Mesothelial cell of epicardium (in vitro differentiated cells): Measurements from ENCODE around the gene ABCB8. TPM values are rescaled to one million over a fixed set of nuclear protein-coding genes. Genes with fewer than 3 reads are reported as not detected.

Experiments
- DNase-seq, 2 experiments: peaks; one replicate each; pipeline ENCODE4 v3.0.0; 2021; ENCODE audit warnings: low spot score in 2 of 2; ENCODE audit not compliant: unreplicated experiment in 2 of 2
- H3K27ac Mint-ChIP-seq: 2 replicates; pipeline ENCODE4 v1.8.0; 2021; ENCODE audit warnings: mixed read lengths
- H3K27me3 Mint-ChIP-seq: 2 replicates; pipeline ENCODE4 v1.8.0; 2021; ENCODE audit warnings: low read depth, mixed read lengths
- H3K36me3 Mint-ChIP-seq: 2 replicates; pipeline ENCODE4 v1.8.0; 2021; ENCODE audit warnings: mixed read lengths
- H3K4me1 Mint-ChIP-seq: 2 replicates; pipeline ENCODE4 v1.8.0; 2021; ENCODE audit warnings: mixed read lengths
- H3K4me3 Mint-ChIP-seq: 2 replicates; pipeline ENCODE4 v1.8.0; 2021; ENCODE audit warnings: mild to moderate bottlenecking, moderate library complexity, mixed read lengths
- H3K9me3 Mint-ChIP-seq: 2 replicates; pipeline ENCODE4 v1.8.0; 2021; ENCODE audit warnings: mixed read lengths
- total RNA-seq: library from RNA; stranded (reverse); gene quantifications from 3 replicates; pipeline ENCODE4 v1.2.1, GENCODE V29; 2021
- TF ChIP-seq, protein P1 (sequence below): fragments of 200-600 bp; sonication (generic); IDR thresholded peaks from one replicate; pipeline ENCODE4 v1.5.0; 2021; ENCODE audit warnings: antibody characterized with exemption; ENCODE audit not compliant: unreplicated experiment

The ABCB8 gene
- total RNA-seq, 1 donor from 2014 or later, result 40.7 TPM

DNA sequence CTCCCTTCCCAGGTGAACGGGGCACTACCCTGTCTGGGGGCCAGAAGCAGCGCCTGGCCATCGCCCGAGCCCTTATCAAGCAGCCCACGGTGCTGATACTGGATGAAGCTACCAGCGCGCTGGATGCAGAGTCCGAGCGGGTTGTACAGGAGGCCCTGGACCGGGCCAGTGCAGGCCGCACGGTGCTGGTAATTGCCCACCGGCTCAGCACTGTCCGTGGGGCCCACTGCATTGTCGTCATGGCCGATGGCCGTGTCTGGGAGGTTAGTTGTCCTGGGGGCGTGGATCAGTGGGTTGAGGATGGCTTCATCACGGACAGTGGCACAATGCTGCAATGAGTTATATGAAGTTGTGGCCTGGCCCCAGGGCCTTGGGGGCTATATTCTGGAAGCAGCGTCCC, 15.7 kb downstream of the ABCB8 start:
- no peak for DNase-seq
- Mint-ChIP-seq H3K27me3 (peaks cover 2% of the 10 kb centered on the region), H3K36me3 (peaks cover 10% of the 10 kb centered on the region), H3K4me1 (peaks cover 22% of the 10 kb centered on the region), H3K27ac (no peak overlapping the region), H3K4me3 (no peak overlapping the region), H3K9me3 (no peaks in the 10 kb centered on the region)
- TF ChIP-seq, protein P1, sequence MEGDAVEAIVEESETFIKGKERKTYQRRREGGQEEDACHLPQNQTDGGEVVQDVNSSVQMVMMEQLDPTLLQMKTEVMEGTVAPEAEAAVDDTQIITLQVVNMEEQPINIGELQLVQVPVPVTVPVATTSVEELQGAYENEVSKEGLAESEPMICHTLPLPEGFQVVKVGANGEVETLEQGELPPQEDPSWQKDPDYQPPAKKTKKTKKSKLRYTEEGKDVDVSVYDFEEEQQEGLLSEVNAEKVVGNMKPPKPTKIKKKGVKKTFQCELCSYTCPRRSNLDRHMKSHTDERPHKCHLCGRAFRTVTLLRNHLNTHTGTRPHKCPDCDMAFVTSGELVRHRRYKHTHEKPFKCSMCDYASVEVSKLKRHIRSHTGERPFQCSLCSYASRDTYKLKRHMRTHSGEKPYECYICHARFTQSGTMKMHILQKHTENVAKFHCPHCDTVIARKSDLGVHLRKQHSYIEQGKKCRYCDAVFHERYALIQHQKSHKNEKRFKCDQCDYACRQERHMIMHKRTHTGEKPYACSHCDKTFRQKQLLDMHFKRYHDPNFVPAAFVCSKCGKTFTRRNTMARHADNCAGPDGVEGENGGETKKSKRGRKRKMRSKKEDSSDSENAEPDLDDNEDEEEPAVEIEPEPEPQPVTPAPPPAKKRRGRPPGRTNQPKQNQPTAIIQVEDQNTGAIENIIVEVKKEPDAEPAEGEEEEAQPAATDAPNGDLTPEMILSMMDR, result no peak

DNA sequence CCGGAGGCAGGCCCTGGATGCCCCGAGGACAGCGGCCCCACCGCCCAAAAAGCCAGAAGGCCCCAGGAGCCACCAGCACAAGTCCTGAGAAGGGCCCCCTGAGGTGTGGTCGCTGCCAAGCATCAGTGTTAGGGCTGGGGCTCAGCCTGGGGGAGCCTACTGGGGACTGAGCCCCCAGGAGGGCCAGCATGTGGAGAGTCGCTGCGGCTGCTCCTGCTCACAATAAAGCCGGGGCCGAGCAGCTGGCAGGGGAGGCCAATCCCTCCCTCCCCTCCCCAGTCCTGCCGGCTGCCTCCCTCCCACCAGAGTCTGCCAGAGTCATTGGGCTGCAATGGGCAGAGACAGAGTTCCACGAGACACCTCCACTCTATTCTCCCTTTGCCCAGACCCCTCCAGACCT, 17.0 kb downstream of the ABCB8 start:
- H3K9me3 Mint-ChIP-seq, result no peaks in the 10 kb centered on the region
- H3K27ac Mint-ChIP-seq, result no peak overlapping the region
- TF ChIP-seq, protein P1, result no peak
- DNase-seq, result no peak
- peaks cover 9% of the 10 kb centered on the region for H3K4me1 Mint-ChIP-seq
- H3K27me3 Mint-ChIP-seq, result peaks cover 13% of the 10 kb centered on the region
- H3K4me3 Mint-ChIP-seq, result no peak overlapping the region
- H3K36me3 Mint-ChIP-seq, result peaks cover 10% of the 10 kb centered on the region

- Mint-ChIP-seq H3K4me3 (no peak overlapping the region), H3K36me3 (peaks cover 10% of the 10 kb centered on the region), H3K27ac (no peak overlapping the region), H3K9me3 (no peaks in the 10 kb centered on the region), H3K27me3 (peaks cover 17% of the 10 kb centered on the region), H3K4me1 (peaks cover 9% of the 10 kb centered on the region)
- DNase-seq, result no peak
- TF ChIP-seq, protein P1, result no peak
Observed at GRCh38 chr7:151045967-151046366, 17.7 kb downstream of the ABCB8 start.

DNA sequence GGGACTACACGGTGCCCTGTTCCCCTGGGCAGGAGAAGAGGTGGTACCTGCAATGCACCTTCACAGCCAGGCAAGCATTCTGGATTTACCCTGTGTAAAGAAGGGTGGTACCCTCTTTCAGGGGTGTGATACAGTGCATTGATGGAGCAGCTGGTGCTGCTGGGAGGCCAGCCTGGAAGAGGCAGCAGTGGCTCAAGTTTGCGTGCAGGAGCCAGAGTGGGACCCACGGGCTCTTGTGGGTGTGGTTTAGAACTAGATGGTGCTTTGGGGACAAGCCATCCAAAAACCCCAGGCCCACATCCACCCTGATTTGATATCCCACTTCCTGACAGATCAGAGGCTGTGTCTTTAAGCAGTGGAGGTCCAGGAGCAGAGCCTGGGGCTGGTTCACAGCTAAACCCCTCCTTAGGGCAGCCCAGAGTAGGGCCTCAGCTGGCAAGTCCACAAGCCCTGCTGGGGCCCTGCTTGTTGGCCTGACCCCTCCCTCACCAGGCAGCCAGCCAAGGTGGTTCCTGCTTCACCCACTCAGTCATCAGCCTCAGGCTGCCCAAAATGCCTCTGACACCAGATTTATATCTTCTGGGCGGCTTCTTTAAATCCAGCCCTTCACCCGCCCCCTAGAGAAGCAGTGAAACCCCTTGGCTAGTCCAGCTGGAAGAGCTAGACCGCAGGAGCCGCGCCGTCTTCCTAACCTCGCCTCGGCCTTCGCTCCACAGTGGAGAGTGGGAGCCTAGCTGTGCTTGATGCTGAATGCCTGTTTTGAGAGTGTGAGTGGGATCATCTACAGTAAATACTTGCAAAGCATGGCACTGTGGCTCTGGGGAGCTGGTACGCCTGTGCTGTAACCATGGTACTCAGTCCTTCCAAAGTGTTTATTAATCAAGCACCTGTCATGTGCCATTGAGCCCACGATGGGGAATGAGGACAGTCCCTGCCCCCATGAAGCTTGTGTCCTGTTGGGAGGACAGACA, 18.6 kb downstream of the ABCB8 start:
- TF ChIP-seq, protein P1, result no peak
- Mint-ChIP-seq H3K27me3 (peaks cover 21% of the 10 kb centered on the region), H3K36me3 (peaks cover 6% of the 10 kb centered on the region), H3K4me3 (no peak overlapping the region), H3K4me1 (peaks cover 9% of the 10 kb centered on the region), H3K9me3 (no peaks in the 10 kb centered on the region), H3K27ac (no peak overlapping the region)
- DNase-seq, result no peak

- H3K9me3 Mint-ChIP-seq, result no peaks in the 10 kb centered on the region
- H3K27ac Mint-ChIP-seq, result no peak within 1 kb of the TSS
- no peak within 1 kb of the TSS for H3K4me3 Mint-ChIP-seq
- H3K4me1 Mint-ChIP-seq, result peaks cover 9% of the 10 kb centered on the region
- H3K36me3 Mint-ChIP-seq, result peaks cover 9% of the 10 kb centered on the region
- TF ChIP-seq, protein P1, result no peak
- H3K27me3 Mint-ChIP-seq, result peaks cover 25% of the 10 kb centered on the region
- no peak for DNase-seq
Observed at GRCh38 chr7:151047976-151048815, 19.9 kb downstream of the ABCB8 start, which contains the start of gene ASIC3. ASIC3 (plus strand) TSS chr7:151048531; CDS start chr7:151048886, 355 bp downstream.
